Measurements from ENCODE around the gene CASK.

DNA sequence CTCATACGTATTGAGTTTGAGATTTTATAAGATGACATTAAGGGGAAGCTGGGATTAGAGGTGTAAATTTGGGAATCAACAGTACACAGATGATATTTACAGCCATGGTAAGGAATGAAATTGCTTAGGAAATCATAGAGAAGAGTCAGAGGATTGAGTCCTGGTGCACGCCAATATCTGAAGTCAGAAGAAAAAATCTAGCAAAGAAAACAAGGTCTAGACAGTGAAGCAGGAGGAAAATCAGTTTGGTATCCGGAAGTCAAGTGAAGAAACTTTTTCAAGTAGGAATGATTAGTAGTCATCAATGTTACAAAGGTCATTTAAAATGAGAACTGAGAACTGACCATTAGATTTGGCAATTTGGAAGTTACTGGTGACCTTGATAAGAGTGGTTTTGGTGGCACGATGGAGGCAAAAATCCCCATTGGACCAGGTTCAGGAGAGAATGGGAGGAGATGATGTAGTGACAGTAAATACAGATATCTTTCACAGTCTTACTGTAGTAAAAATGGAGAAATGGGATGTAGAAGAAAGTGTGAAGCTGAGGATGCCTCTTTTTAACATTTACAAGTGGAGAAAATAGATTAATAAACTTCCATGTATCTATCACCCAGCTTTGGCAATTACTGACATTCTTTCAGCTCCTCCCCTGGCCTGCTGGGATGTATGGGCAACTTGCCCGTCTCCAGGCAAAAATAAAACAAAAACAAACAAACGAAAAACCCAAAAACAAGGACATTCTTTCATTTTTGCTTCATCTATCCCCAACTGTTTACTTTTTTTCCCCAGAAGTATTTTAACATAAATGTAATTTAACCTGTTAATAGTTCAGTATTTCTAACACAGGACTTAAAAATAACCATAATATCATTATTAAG, 245.9 kb downstream of the CASK start:
- TF ChIP-seq ZBTB26 (CRISPR knock-in tag; IDR thresholded peaks at IDR 0.05; ENCODE audit: borderline replicate concordance) (no peak), BCL6 (CRISPR knock-in tag; IDR thresholded peaks at IDR 0.05) (no peak), FOXP4 (CRISPR knock-in tag; IDR thresholded peaks at IDR 0.05) (no peak), IKZF1 (IDR thresholded peaks at IDR 0.05) (no peak), RBFOX2 (IDR thresholded peaks at IDR 0.05; ENCODE audit: low read depth, low read length) (no peak), GABPA (IDR thresholded peaks at IDR 0.05; ENCODE audit: low read depth, low read length) (no peak), GABPA (CRISPR knock-in tag; IDR thresholded peaks at IDR 0.05; ENCODE audit: low read depth) (no peak), UBTF (CRISPR knock-in tag; IDR thresholded peaks at IDR 0.05) (no peak)
- TF ChIP-seq, protein P1, sequence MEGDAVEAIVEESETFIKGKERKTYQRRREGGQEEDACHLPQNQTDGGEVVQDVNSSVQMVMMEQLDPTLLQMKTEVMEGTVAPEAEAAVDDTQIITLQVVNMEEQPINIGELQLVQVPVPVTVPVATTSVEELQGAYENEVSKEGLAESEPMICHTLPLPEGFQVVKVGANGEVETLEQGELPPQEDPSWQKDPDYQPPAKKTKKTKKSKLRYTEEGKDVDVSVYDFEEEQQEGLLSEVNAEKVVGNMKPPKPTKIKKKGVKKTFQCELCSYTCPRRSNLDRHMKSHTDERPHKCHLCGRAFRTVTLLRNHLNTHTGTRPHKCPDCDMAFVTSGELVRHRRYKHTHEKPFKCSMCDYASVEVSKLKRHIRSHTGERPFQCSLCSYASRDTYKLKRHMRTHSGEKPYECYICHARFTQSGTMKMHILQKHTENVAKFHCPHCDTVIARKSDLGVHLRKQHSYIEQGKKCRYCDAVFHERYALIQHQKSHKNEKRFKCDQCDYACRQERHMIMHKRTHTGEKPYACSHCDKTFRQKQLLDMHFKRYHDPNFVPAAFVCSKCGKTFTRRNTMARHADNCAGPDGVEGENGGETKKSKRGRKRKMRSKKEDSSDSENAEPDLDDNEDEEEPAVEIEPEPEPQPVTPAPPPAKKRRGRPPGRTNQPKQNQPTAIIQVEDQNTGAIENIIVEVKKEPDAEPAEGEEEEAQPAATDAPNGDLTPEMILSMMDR (CRISPR knock-in tag; IDR thresholded peaks at IDR 0.05) = no peak
- TF ChIP-seq, protein P2, sequence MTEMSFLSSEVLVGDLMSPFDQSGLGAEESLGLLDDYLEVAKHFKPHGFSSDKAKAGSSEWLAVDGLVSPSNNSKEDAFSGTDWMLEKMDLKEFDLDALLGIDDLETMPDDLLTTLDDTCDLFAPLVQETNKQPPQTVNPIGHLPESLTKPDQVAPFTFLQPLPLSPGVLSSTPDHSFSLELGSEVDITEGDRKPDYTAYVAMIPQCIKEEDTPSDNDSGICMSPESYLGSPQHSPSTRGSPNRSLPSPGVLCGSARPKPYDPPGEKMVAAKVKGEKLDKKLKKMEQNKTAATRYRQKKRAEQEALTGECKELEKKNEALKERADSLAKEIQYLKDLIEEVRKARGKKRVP (CRISPR knock-in tag; IDR thresholded peaks at IDR 0.05) = no peak

All from HepG2 (cell line).